Activated CD4-positive, alpha-beta T cell treated with anti-CD3 and anti-CD28 coated beads, Interleukin-2, amount 50 U/mL, for 24 hours (primary cell): ENCODE results near the gene ZCCHC12.
"Not testable (repeated sequence)": the region's sequence is repeated elsewhere in the genome, so short reads cannot be mapped to it uniquely, and the experiment has no call there.

Experiments used
- DNase-seq, 2 donors: peaks; one replicate each; pipeline ENCODE4 v3.0.0-alpha.2; 2020; ENCODE audit warnings: low read depth in 1 of 2, low spot score in 1 of 2

ZCCHC12 gene

DNA sequence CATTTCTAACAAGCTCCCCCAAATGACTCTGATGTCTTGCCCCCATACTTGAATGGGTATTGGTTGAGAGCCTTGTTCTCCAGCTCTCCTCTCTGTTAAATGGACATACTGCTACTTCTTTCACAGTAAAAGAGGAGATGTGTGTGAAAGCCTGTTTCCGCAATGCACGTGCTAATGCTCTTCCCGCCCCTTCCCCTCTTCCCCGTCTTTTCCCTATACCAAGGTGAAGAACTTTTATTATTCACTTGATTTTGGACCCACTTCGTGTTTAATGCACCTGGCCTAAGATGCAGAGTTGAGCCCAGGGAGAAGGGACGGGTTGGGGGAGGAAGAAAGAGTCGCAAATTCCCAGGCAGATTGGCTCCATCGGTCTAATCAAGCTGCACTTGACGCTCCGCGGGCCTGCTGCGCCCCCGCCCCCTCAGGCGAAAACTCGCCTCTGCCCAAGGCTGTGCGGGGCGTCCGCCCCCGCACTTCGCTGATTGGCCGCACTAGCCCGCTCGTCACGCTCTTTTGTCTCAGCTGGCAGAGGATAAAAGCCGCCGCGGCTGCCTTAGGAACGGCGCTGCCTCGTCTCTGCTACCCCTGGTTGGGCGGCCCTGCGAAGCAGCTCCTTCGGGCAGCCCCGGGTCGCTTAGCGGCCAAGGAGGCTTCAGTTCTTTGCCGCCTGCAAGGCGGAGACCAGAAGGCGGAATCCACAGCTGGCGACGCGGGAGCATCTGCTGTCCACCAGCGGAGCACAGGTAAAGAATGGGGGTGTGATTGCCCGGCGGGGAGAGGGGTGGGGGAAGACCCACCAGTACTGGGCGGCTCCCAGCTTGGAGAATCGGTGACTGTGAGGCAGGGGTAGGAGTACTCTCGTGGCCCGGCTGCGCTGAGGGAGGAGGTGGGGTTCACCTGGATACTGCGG is at the start of gene ZCCHC12:
Gene ZCCHC12 (plus strand): TSS at position 562 of the 910 bp plus-strand sequence. CDS start 1,421 bp downstream, outside the sequence.
- DNase-seq, result peak in 1 of 2 donors; percentile 2

DNA sequence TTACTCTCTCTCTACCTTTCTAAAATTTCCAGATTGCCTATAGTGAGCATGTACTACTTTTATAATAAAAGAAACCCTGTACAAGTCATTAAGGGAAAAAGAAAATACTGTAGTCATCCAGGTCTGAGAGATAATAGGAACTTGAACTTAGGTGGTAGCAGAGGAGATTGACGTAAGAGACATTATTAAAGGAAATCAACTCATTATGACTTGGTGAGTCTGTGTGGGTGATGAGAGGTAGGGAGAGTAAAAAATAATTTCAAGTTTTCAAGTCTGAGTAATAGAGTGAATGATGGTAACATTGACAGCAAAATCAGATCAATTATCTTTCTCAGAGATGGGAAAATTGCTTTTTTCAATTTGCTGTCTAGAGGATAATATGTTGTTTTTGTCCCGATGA is 44.0 kb upstream of the ZCCHC12 start:
- DNase-seq, result no peak

DNA sequence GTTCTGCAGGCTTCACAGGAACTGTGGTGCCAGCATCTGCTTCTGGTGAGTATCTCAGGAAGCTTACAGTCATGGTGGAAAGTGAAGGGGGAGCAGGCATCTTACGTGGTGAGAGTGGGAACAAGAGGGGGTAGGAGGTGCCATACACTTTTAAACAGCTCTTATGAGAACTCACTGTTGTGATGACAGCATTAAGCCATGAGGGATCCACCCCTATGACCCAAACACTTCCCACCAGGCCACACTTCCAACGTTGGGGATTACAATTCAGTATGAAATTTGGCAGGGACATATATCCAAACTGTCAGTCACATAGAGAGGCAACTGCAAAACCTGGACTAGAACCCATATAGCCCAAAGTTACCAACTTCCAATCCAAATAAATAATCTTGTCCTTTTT is 43.1 kb upstream of the ZCCHC12 start:
- DNase-seq, result no peak

DNA sequence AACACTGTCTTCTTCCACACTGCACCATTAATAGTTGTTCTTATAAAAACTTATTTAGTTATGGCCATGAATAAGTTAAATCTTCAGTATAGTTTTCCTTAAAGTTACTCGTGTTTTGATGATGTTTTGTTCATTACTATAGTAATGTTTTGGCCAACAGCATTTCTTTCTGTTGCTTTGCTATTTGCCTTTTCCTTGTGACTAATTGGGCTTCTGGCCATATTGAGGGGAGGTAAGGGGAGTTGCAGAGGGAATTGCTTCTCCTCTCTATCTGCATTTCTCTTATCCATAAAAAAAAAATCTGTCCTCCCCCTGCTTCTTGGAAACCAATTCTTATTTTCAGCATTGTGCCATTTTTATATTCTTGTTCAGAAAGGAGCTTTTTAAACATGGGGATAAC is 42.7 kb upstream of the ZCCHC12 start:
- DNase-seq, result no peak

- no peak for DNase-seq
These were observed 27.9 kb upstream of the ZCCHC12 start for GRCh38 chrX:118795528-118796280.

DNA sequence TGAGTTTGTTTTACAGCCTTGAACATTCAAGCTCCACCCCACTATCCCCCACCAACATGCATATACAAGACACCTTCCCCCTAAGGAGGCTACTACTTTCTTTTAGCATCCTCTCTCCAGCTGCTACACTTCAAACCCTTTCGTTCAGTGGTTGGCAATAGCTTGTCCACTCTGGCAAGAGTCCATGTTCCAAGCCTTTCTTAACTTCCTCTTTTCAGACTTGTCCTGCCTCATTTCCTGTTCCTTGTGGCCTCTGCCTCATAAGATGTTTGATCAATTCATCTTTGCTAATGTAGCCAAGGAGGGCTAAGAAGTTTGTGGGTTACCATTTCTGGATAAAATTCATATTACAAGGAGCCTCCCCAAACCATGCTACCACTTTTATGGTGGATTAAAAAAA is 20.8 kb upstream of the ZCCHC12 start:
- DNase-seq, result no peak

- peak in 1 of 2 donors; percentile 16 for DNase-seq
These were observed 16.2 kb upstream of the ZCCHC12 start for GRCh38 chrX:118807151-118808017.

- not testable (repeated sequence) for DNase-seq
These were observed 6.4 kb upstream of the ZCCHC12 start for GRCh38 chrX:118817257-118817656.

- no peak for DNase-seq
These were observed 628 bp downstream of the ZCCHC12 start for GRCh38 chrX:118824173-118824730.

DNA sequence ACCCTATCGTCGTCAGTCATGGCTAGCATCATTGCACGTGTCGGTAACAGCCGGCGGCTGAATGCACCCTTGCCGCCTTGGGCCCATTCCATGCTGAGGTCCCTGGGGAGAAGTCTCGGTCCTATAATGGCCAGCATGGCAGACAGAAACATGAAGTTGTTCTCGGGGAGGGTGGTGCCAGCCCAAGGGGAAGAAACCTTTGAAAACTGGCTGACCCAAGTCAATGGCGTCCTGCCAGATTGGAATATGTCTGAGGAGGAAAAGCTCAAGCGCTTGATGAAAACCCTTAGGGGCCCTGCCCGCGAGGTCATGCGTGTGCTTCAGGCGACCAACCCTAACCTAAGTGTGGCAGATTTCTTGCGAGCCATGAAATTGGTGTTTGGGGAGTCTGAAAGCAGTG is 1.6 kb downstream of the ZCCHC12 start:
- DNase-seq, result no peak

DNA sequence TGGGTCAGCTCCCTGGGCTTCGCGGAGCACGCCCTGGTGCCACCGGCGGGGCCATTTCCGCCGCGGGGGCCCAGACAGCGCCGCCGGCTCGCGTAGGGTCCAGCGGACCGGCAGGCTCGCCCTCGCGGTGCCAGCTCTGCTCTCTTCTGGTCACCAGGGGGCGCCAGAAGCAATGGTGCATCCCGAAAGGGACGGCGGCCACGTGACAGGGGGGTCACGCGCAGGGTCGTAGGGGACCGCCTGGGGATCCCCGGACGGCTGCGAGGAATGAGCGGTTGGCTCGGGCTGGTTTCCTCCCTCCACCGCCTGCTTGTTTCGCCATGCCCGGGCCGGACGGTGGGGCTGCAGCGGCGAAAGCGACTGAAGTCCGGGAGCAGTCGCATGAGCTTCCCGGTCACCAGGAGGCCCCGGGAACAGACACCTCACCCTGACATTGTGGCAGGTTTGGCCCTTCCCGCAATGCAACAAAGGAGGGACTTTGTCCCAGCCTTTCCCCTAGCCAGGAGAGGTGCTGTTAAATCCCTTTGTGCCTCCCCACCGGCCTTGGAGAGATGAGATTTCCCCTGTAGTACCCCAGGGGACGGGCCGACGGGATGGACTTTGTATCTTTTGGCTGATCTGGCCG is 15.8 kb downstream of the ZCCHC12 start:
- DNase-seq, result peak; percentile 35 to 45

DNA sequence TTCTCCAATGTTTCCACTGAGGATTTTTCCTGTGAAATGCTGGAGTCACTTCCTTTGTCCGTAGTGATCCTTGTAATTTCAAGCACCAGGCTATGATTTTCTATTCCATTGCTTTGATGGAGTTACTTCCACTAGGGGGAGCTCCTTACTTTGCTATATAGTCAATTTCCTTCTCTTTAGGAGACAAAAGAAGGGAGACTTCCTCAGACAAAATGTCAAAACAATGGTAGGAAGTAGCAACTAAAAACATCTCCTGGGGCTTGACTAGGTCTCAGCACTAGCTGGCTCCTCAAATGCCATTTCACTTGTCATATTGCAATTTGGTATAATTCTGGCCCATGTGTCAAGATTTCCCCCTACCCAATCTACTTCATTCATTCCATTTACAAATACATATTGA is 24.1 kb downstream of the ZCCHC12 start:
- peak in 1 of 2 donors; percentile 2 for DNase-seq

DNA sequence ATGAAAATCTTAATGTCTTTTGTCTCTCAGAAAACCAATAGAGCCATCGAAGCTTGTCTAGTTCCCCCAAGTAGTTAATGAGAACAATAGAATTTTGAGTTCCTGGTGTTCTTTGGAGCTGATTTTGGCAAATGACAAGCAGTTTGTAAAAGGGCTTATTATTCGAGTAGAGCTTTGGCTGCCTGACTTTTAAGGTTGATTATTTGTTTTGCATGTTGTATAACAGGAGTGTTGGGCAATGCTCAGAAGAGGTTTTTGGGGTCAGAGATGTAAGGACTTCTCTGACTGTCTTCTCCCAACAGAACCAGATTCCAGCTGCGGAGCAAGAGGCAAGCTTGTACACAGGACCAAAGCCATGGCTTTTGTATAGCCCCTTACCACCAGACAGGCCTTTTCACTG is 30.0 kb downstream of the ZCCHC12 start:
- no peak for DNase-seq

GRCh38 chrX:118855681-118856310 is 32.2 kb downstream of the ZCCHC12 start:
- no peak for DNase-seq

GRCh38 chrX:118857006-118857405 is 33.4 kb downstream of the ZCCHC12 start:
- no peak for DNase-seq

GRCh38 chrX:118861338-118861737 is 37.7 kb downstream of the ZCCHC12 start:
- DNase-seq, result no peak

DNA sequence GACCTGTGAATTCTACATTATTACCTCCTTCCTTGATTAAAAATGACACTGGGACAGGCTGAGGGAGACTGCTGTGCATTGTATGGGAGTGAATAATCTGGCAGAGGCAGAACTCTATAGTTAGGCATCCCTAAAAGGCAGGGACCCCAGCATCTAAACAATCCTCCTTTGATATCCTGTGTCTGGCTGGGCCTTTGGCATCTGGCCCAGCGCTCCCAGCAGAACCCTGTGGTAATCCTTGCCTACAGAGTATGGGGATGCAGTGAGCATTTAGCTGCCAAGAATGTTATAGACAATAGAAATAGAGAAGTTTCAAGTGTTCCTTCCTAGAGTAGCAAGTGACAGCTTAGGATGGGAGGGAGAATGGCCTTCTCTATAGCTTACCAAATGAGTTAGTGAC is 38.5 kb downstream of the ZCCHC12 start:
- no peak for DNase-seq

GRCh38 chrX:118862979-118863378 is 39.4 kb downstream of the ZCCHC12 start:
- DNase-seq, result no peak

DNA sequence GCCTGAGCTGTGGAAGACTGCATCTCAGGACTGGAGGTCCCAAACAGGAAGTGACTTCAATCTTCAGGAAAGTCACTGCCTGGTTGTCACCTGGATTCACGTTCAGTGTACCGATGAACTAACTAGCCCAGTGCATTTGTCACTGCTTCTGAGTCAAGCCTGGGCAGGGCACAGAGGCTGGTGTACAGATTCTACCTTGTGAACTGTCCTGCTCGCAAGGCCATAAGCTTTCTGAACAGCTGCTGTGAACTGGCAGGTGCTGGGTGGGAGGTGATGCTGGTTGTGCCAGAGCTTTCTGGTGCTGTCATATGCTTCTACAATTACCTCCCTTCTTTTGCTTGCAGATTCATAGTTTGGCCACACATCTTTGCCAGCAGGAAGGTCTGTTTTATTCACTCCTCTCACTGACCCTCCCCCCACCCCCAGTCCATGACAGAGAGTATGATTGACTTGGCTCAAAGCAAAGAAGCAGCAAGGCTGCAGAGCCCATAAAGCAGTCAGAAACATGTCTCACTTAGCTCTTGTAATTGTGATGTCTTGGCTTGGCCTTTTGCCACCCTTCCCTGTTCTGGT is 40.5 kb downstream of the ZCCHC12 start:
- no peak for DNase-seq

DNA sequence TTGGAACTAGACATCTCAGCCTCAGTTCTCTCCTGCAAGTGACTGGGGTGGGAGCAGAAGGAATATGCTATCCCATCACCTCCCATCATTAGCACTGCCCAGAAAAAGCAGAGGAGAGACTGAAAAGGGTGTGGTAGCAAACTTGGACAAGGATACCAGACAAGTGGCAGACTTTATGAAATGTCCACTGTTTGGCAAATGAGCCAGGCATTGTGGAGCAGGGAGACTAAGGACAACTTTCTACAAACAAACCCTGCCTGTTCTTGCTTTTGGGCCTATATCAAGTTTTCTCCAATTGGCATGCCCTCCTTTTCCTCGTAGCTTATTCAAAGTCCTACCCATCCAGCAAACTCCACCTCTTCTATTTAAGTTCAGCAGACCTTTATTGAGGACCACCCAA is 41.6 kb downstream of the ZCCHC12 start:
- no peak for DNase-seq
